GM23338 (cell line): ENCODE data around the gene SH3TC2. TPM values are rescaled to one million over a fixed set of nuclear protein-coding genes. Genes with fewer than 3 reads are reported as not detected.

Experiments used
- ATAC-seq: fragments of 200-7000 bp; cut with Tn5 transposase; 3 replicates; pipeline ENCODE4 v1.9.1; 2020
- DNase-seq: peaks from one replicate; pipeline ENCODE4 v3.0.0-alpha.2; 2015; ENCODE audit warnings: low spot score
- H2AFZ ChIP-seq: fragments of 200-600 bp; sonication (generic); 2 replicates; pipeline ENCODE4 v1.8.0; 2016; ENCODE audit warnings: antibody characterized with exemption, mild to moderate bottlenecking, moderate library complexity
- H3F3A ChIP-seq: fragments of 200-600 bp; sonication (generic); replicated peaks from 2 replicates; pipeline ENCODE4 v1.8.0; 2017; ENCODE audit warnings: antibody characterized with exemption, mixed run types, low read depth
- H3K27ac ChIP-seq: fragments of 200-600 bp; sonication (generic); 2 replicates; pipeline ENCODE4 v1.6.1; 2016; ENCODE audit warnings: low read depth
- H3K27me3 ChIP-seq: fragments of 200-600 bp; sonication (generic); 2 replicates; pipeline ENCODE4 v1.8.0; 2016; ENCODE audit warnings: mild to moderate bottlenecking, mixed run types, moderate library complexity; ENCODE audit not compliant: insufficient read depth
- H3K36me3 ChIP-seq: fragments of 200-600 bp; sonication (generic); 2 replicates; pipeline ENCODE4 v1.8.0; 2016; ENCODE audit warnings: mild to moderate bottlenecking; ENCODE audit not compliant: insufficient read depth
- H3K4me1 ChIP-seq: fragments of 200-600 bp; sonication (generic); 2 replicates; pipeline ENCODE4 v1.8.0; 2016; ENCODE audit warnings: mild to moderate bottlenecking, moderate library complexity; ENCODE audit not compliant: insufficient read depth
- H3K4me2 ChIP-seq: fragments of 200-600 bp; sonication (generic); 2 replicates; pipeline ENCODE4 v1.7.1; 2017; ENCODE audit warnings: mixed run types
- H3K4me3 ChIP-seq: fragments of 200-600 bp; sonication (generic); 2 replicates; pipeline ENCODE4 v1.6.1; 2016; ENCODE audit warnings: mixed run types
- H3K79me2 ChIP-seq: fragments of 200-600 bp; sonication (generic); replicated peaks from 2 replicates; pipeline ENCODE4 v1.8.0; 2017; ENCODE audit warnings: mild to moderate bottlenecking; ENCODE audit not compliant: insufficient read depth
- H3K9me2 ChIP-seq: fragments of 200-600 bp; sonication (generic); 2 replicates; pipeline ENCODE4 v1.8.0; 2017; ENCODE audit not compliant: insufficient read depth
- H4K20me1 ChIP-seq: fragments of 200-600 bp; sonication (generic); replicated peaks from 2 replicates; pipeline ENCODE4 v1.8.0; 2017; ENCODE audit warnings: mild to moderate bottlenecking; ENCODE audit not compliant: insufficient read depth
- H3K27ac Mint-ChIP-seq: 2 replicates; pipeline ENCODE4 v1.8.0; 2020; ENCODE audit warnings: inconsistent platforms, mild to moderate bottlenecking, moderate library complexity, mixed read lengths
- H3K27me3 Mint-ChIP-seq: 3 replicates; pipeline ENCODE4 v1.8.0; 2022; ENCODE audit warnings: low read depth, mild to moderate bottlenecking, moderate library complexity, mixed read lengths, inconsistent platforms; ENCODE audit not compliant: insufficient read depth, poor library complexity
- H3K36me3 Mint-ChIP-seq: 3 replicates; pipeline ENCODE4 v1.8.0; 2021; ENCODE audit warnings: low read depth, mild to moderate bottlenecking, inconsistent platforms, moderate library complexity, mixed read lengths
- H3K4me1 Mint-ChIP-seq: 3 replicates; pipeline ENCODE4 v1.8.0; 2020; ENCODE audit warnings: mild to moderate bottlenecking, inconsistent platforms, mixed read lengths
- H3K4me3 Mint-ChIP-seq: 3 replicates; pipeline ENCODE4 v1.8.0; 2021; ENCODE audit warnings: moderate library complexity, mild to moderate bottlenecking, inconsistent platforms, mixed read lengths
- H3K9me3 Mint-ChIP-seq: 3 replicates; pipeline ENCODE4 v1.8.0; 2020; ENCODE audit warnings: moderate library complexity, mild to moderate bottlenecking, inconsistent platforms, mixed read lengths
- CREB1 ChIP-seq: fragments of 250-450 bp; sonication (Bioruptor Pico); IDR thresholded peaks from 2 replicates; pipeline ENCODE4 v1.5.0; 2020; ENCODE audit warnings: low read depth, mild to moderate bottlenecking, moderate library complexity
- CTCF ChIP-seq, 2 experiments: fragments of 200-600 bp in 1 of 2; sonication (generic) in 1 of 2; conservative IDR thresholded peaks; 2 replicates each; pipeline versions ENCODE4 v1.5.1 to v1.6.1; 2016 to 2017; ENCODE audit warnings: antibody characterized with exemption in 2 of 2, low read depth in 2 of 2, mild to moderate bottlenecking in 2 of 2, moderate library complexity in 1 of 2
- ETS1 ChIP-seq: IDR thresholded peaks from 2 replicates; pipeline ENCODE4 v1.6.1; 2016; ENCODE audit warnings: antibody characterized with exemption
- EZH2 ChIP-seq: fragments of 200-600 bp; sonication (generic); IDR thresholded peaks from one replicate; pipeline ENCODE4 v1.8.0; 2017; ENCODE audit warnings: antibody characterized with exemption, mild to moderate bottlenecking, low read depth; ENCODE audit not compliant: unreplicated experiment
- JUNB ChIP-seq: IDR thresholded peaks from one replicate; pipeline ENCODE4 v1.6.1; 2016; ENCODE audit warnings: antibody characterized with exemption; ENCODE audit not compliant: unreplicated experiment
- NANOG ChIP-seq: IDR thresholded peaks from 2 replicates; pipeline ENCODE4 v1.6.1; 2016; ENCODE audit warnings: antibody characterized with exemption, borderline replicate concordance
- POLR2AphosphoS5 ChIP-seq: IDR thresholded peaks from 2 replicates; pipeline ENCODE4 v1.6.1; 2016; ENCODE audit warnings: antibody characterized with exemption, low read depth
- REST ChIP-seq: IDR thresholded peaks from one replicate; pipeline ENCODE4 v1.6.1; 2018; ENCODE audit warnings: antibody characterized with exemption; ENCODE audit not compliant: unreplicated experiment
- STAT1 ChIP-seq: IDR thresholded peaks from one replicate; pipeline ENCODE4 v1.6.1; 2016; ENCODE audit warnings: antibody characterized with exemption; ENCODE audit not compliant: unreplicated experiment
- ZNF114 ChIP-seq: fragments of 250-450 bp; sonication (Bioruptor Pico); IDR thresholded peaks from 2 replicates; pipeline ENCODE4 v1.5.0; 2020; ENCODE audit warnings: mild to moderate bottlenecking, moderate library complexity
- ZNF331 ChIP-seq: fragments of 250-450 bp; sonication (Bioruptor Pico); IDR thresholded peaks from 2 replicates; pipeline ENCODE4 v1.5.0; 2020; ENCODE audit warnings: low read depth, mild to moderate bottlenecking, moderate library complexity
- polyA plus RNA-seq: library from polyadenylated mRNA; unstranded; fragments of >200 nt; fragmentation: Nextera tagmentation; extraction: Ambion mirVana; gene quantifications from 2 replicates; pipeline ENCODE4 v1.2.1, GENCODE V29; 2016
- total RNA-seq: library from RNA; depleted of rRNA; stranded (reverse); fragments of >200 nt; shearing (Covaris generic); gene quantifications from 2 replicates; pipeline ENCODE4 v1.2.3, GENCODE V29; 2014

SH3TC2 gene
- total and polyA plus RNA-seq, 2 experiments from 2014 or later: 0.10 to 0.17 TPM

- Mint-ChIP-seq H3K36me3 (no peaks in the 10 kb centered on the region), H3K4me3 (no peak overlapping the region), H3K27ac (no peak overlapping the region), H3K9me3 (no peaks in the 10 kb centered on the region), H3K4me1 (peaks cover 19% of the 10 kb centered on the region), H3K27me3 (peaks cover under 1% of the 10 kb centered on the region)
- no peaks in the 10 kb centered on the region for H3K27me3 ChIP-seq
- H3K27ac ChIP-seq: no peak overlapping the region
- H4K20me1 ChIP-seq: no peaks in the 10 kb centered on the region
- H3K79me2 ChIP-seq: no peaks in the 10 kb centered on the region
- no peak for ATAC-seq
- H3K36me3 ChIP-seq: no peaks in the 10 kb centered on the region
- no peak for DNase-seq
- peaks cover 9% of the 10 kb centered on the region for H3K4me1 ChIP-seq
- H3K4me2 ChIP-seq: no peak overlapping the region
- H2AFZ ChIP-seq: no peak overlapping the region; the same call in 1 of the 2 replicates
- TF ChIP-seq JUNB (no peak), ETS1 (no peak), CTCF (conservative IDR thresholded peaks at IDR 0.05; ENCODE audit: low read depth in 2 of 2) (no peak)
- no peaks in the 10 kb centered on the region for H3K9me2 ChIP-seq
- no peaks in the 10 kb centered on the region for H3F3A ChIP-seq
- no peak overlapping the region for H3K4me3 ChIP-seq
Observed at GRCh38 chr5:148968311-148968710, 94.6 kb downstream of the SH3TC2 start.

DNA sequence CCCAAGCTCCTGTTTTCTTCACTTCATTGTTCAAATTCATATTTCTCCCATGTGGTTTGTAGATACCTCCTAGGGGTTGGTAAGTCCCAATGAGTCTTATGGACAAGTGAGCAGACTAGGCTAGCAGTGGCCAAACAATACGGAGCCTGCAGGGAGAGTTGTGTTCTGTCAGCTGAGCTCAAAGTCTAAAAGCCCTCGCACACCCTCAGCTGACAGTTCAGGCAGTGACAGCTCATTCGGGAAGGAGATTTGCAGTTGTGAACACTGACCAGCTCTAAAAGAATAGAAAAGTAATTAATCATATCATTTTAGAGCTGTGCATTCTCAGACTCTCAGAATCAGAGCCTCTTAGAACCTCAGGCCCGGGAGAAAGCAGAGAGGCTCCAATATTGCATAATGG lies 95.1 kb downstream of the SH3TC2 start:
- Mint-ChIP-seq H3K4me1 (peaks cover 19% of the 10 kb centered on the region), H3K9me3 (no peaks in the 10 kb centered on the region), H3K27me3 (no peaks in the 10 kb centered on the region), H3K36me3 (no peaks in the 10 kb centered on the region), H3K4me3 (no peak overlapping the region), H3K27ac (no peak overlapping the region)
- Histone ChIP-seq H2AFZ (no peak overlapping the region; the same call in 1 of the 2 replicates), H3K4me3 (no peak overlapping the region), H3K9me2 (no peaks in the 10 kb centered on the region), H3K36me3 (no peaks in the 10 kb centered on the region), H3K4me2 (no peak overlapping the region), H3K27ac (no peak overlapping the region), H4K20me1 (no peaks in the 10 kb centered on the region), H3K79me2 (no peaks in the 10 kb centered on the region), H3K27me3 (no peaks in the 10 kb centered on the region), H3K4me1 (peaks cover 9% of the 10 kb centered on the region), H3F3A (no peaks in the 10 kb centered on the region)
- ATAC-seq (no peak), DNase-seq (no peak)
- no peak for TF ChIP-seq ZNF114
- no peak for TF ChIP-seq CREB1 (CRISPR knock-in tag)
- TF ChIP-seq STAT1: no peak
- no peak for TF ChIP-seq POLR2AphosphoS5
- TF ChIP-seq EZH2: no peak
- no peak for TF ChIP-seq REST
- no peak for TF ChIP-seq NANOG
- no peak for TF ChIP-seq ZNF331 (CRISPR knock-in tag)
